EH (cell line): ENCODE measurements around the gene IFFO2.

Experiments used
- DNase-seq: peaks from one replicate; pipeline ENCODE4 v3.0.0-alpha.2; 2015; ENCODE audit warnings: low read depth

Gene IFFO2

DNA sequence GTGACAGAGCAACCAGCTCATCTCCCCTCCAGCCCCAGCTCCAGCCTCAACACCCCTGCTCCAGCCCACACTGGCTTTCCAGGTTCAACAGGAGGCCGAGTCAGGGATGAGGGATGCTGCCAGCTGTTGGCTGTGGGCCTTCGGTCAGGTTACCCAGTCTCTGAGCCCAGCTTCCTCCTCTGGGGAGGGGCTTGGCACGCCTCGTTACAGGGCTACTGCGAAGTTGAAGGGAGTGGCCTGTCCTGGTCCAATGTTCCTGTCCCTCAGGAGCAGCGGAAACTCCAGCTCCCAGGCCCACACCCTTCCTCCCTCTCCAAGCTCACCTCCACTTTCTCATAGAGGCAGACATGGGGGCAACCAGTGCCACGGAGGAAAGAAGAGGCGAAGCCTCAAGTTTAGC lies 81.9 kb downstream of the IFFO2 start:
- DNase-seq, result no peak

DNA sequence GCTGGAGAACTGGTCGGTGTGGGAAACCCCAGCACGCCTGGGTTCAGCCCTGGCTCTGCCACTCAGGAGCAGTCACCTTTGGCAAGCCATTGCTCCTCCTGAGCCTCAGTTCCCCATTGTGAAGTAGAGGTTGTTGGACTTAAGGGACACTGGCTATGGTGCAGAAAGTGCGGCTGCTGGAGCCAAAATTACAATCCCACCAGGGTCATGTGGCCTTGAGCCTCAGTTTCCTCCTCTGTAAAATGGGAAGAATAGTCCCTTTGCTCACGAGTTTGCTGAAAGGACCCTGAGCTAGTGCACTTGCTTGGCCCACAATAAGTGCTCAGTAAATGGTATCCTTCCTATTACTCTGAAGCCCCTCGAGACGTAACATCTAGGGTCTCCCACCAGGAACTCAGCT lies 82.4 kb downstream of the IFFO2 start:
- no peak for DNase-seq

DNA sequence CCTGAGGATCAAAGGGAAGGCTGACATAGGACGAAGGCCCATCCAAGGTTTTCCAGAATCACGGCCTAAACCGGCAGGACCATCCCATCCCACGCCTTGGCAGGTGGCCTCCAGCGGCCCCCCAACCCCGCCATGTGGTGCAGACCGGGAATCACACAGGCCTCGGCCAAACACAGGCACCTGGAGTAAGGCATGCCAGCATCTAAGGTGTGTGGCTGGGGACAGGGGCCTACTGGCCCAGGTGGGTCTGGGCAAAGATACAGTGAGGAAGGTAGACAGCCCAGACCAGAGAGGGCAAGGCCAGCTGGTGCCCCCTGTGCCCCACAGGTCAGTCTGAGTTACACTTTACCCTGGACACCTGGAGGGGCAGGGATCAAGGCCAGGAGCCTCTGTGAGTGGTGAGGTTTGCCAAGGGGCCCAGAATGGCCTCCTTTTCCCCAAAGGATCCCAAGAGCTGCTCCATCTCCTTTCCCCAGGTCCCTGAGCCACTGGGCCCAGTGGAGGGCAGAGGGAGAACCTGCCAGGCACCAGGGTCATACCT lies 84.3 kb downstream of the IFFO2 start:
- DNase-seq, result no peak

DNA sequence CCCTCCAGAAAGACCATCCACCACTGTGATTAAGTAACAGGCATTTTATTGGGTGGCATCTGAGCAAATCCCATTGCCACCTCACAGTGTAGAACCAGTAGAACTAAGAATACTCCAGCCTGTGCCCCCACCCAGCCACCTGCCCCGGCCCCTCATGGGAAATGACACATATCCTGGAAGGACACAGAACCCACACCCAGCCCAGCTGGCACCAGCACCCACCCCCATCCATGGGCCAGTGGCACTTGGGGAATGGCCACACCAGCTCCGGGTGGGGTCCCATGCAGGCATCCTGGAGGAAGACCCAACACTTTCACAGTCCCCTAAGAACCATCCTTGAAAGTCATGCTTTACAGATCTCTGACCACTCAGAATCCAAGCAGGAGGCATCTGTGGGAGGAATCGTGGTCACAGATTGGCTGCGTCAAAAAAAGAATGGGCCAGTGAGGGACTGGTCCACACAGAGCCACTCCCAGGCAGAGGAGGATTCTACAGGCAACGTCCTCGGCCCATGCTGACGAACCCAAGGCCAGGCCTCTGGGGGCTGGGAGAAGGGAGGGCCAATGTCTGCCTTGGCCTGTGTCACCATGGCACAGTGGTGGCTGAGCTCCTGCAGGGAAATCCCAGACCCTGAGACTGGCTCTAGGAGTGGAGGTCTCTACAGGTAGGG lies 84.9 kb downstream of the IFFO2 start:
- DNase-seq, result no peak

DNA sequence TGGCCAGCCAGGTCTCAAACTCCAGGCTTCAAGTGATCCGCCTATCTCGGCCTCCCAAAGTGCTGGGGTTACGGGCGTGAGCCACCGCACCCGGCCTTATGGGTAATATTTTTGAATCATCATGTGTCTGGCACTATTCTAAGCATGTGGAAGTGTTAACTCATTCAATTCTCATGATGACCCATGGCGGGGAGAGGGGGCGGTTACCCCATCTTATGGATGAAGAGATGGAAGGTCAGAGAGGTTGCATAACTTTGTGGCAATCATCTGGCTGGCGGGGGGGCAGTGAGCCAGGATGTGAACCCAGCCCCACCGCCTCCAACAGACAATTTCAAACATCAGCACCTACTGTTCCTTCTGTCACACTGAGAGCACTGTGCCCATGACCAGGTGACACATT lies 85.5 kb downstream of the IFFO2 start:
- no peak for DNase-seq

DNA sequence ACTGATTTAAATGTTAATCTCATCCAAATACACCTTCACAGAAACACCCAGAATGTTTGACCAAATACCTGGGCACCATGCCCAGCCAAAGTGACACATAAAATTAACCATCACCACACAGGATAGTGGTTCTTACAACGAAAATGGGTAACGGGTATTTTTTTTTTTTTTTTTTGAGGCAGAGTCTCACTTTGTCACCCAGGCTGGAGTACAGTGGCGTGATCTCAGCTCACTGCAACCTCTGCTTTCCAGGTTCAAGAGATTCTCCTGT lies 85.9 kb downstream of the IFFO2 start:
- peak; percentile 16 for DNase-seq

DNA sequence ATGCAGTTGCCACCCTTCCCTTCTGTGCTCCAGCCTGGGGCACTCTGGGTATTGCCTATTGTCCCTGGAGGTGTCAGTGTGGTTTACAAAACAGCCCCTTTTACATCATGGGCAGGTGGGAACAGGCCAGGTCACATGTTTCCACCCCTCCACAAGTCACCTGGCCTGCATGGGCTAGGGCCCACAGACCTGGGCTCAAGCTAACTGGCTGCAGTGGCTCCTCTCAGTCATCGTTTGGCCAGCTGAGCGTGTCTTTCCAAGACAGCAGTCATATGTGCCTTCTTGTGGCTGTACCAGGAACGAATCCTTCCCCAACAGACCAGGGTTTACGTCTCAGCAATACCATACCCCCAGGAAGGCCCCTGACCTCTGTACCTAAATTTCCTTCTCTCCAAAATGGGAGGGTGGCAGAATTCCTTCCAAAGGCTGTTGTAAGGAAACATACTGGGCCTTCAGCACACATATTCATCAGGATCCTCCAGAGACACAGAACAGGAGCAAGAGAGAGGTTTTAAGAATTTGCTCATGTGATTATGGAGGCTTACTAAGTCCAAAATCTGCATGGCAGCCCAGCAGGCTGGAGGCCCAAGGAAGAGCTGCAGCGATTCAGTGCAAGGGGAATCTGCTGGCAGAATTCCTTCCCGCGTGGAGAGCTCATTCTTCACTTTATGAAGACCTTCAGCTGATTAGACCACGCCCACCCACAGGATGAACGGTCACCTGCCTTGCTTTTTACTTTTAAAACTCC lies 86.5 kb downstream of the IFFO2 start:
- no peak for DNase-seq

DNA sequence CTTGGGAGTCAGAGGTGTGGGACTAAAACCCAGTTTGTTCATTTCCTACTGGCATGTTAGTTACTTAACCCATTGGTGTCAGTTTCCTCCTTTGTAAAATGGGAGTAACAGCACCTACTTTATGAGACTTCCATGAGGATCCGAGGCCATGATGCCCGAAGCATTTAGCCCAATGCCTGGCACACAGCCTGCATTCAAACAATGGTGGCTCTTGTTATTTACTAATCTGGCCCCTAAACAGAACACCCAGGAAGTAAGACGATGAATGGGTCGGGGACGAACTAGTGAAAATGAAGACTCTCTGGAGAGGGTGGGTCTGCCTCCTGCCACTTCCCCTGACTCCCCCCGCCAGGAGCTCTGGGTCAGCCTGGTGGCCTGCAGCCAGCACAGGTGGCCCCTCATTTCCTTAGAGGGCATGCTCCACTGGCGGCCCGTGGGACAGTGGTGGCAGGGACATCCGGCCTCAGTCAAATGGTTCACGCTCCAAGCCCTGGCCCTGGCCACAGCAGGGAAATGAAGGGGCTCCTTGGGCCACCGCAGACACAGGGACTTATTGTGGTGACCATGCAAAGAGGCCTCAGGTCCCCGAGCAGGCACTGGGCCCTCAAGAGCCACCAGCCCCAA lies 87.6 kb downstream of the IFFO2 start:
- DNase-seq, result no peak

DNA sequence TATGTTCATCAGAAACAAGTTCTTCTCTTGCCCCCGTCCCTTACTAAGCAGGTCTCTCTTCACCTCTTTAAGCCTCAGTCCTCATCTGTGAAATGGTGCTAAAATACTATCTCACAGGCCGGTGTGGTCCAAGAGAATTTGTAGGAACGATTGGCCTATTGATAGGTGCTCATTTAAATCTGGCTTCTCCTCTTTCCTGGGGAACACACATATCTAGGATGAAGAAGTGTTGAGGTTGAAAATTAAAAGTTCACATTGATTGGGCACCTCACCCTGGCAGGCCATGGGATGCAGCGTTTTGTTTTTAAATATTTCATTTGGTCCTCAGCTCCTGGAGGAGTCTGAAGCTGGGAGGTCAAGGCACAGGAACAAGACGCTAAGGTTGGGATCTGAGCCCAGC lies 88.1 kb downstream of the IFFO2 start:
- DNase-seq, result no peak

DNA sequence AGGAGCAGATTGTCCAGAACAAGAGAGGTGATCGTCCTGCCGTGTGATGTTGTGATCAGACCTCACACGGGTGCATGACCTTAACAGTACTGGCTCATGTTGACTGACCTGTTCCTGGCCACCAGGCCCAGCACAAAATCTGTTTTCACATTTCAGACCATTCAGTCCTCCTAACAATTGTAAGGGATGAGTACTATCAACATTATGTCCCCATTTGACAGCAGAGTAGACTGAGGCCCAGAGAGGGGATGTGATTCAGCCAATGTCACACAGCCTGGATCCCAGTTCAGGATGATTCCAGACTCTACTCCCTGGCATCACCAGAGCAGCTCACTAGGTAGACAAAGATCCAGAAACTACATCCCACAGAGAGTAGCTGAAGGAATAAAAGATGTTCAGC lies 89.6 kb downstream of the IFFO2 start:
- no peak for DNase-seq

DNA sequence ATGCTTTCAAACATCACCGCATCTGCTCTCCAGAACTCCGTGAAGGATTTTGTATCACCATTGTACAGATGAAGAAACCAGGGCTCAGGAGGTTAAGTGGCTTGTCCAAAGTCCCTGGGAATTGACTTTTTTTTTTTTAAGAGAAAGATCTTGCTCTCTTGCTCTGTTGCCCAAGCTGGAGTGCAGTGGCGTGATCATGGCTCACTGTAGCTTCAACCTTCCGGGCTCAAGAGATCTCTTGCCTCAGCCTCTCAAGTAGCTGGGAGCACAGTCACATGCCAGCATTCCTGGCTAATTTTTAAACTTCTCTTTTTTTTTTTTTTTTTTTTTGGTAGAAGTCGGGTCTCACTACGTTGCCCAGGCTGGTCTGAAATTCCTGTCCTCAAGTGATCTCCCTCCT lies 90.2 kb downstream of the IFFO2 start:
- no peak for DNase-seq

DNA sequence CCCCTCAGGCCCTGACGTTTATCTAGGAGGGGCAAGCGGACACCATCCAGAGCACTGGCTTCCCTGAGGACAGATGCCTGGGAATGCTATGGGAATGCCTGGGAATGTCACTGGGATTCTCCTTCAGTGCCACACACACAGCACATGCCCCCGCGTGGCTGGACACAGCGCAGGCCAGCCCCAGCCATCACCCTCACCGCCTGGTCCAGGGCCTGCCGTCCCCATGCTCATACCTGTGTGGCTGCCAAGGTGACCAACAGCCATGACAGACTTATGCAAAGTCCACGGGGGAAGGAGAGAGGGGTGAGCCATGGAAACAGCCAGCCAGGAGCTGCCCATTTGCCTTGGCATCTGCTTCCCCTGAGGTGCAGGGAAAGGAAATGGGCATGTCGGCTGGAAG lies 91.3 kb downstream of the IFFO2 start:
- DNase-seq, result no peak

DNA sequence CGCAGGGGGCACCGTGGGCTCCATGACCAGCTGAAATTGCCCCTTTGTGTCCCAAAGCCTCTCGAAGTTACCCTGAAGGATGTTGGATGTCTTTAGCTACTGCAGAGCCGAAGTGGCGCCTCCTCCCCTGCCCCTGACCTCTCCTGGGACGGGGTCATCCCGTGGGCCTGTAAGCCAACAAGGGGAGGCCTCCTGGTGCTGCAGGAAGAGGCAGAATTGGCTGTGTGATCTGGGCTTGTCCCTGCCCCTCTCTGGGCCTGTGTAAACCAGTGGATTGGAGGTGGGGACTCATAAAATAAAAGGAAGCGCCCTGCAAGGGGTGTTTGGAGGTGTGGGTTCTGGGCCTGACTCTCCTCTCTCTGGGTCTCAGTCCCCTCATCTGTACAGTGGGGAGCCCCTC lies 94.9 kb downstream of the IFFO2 start:
- no peak for DNase-seq

DNA sequence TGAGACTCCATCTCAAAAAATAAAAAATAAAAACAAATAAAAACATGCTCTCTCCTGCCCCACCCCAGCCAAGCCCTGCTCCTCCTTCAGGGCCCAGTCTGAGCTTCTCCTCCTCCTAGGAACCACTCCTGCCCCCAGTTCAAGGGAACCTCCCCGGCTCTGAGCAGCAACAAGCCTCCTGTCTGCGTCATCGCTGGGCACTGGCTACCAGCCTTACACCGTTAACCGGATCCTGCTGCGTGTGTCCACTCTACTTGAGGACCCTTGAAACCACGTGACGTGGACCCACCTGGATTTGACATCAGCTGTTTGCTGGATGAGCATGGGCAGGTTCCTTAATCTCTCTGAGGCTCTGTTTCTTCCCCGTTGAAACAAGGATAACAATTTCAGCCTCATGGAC lies 95.4 kb downstream of the IFFO2 start:
- DNase-seq, result no peak

DNA sequence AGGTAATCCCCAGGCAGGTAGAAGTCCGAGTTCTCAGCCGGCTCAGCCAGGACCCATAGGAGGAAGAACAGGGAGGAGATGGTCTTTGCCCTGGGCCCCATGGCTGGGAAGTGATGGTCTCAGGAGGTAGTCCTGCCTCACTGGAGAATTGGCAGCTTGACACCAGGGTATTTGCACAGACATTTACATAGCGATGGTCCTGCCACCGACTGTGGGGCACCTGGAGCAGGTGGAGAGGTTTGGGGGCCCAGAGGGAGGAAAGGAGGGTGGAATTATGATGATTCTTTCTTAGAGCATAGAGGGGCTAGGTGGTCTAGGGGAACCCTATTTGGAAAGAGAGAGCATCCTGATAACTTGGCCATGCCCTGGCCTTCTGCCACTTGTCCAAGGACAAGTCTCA lies 96.9 kb downstream of the IFFO2 start, which contains the start of gene TAS1R2:
TAS1R2 (minus strand) TSS at position 101 of the 400 bp plus-strand sequence; CDS start at position 101, 0 bp downstream.
- DNase-seq, result no peak

DNA sequence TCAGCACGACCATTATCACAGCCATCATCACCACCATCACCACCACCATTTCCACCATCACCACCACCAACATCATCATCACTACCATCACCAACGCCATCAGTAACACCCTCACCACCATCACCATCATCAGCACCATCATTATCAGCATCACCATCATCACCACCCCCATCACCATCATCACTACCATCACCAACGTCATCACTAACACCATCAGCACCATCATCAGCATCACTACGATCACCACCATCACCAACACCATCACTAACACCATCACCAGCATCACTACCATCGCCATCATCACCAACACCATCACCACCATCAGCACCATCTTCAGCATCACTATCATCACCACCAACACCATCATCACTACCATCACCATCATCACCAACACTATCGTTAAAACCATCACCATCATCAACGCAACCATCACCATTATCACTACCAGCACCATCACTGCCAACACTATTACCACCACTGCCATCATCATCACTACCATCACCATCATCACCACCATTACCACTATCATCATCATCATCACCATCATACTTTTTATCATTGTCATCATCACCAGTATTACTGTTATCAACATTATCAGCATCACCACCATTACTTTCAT lies 98.3 kb downstream of the IFFO2 start:
- no peak for DNase-seq

DNA sequence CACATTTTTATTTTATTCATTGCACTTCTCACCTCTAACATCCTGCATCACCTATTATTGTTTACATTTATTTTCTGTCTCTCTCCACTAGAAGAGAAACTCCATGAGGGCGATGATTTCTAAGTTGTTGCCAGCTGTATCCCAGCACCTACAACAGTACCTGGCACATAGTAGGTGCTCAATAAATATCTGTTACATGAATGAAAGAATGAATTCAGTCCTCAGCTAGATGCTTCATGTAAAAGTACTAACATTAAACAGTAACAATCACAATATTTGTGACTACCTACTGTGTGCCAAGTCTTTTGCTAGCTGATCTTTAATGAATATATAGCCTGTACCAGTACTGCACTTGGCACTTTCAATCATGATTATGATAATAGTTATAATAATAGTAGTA lies 100.0 kb downstream of the IFFO2 start:
- DNase-seq, result no peak

DNA sequence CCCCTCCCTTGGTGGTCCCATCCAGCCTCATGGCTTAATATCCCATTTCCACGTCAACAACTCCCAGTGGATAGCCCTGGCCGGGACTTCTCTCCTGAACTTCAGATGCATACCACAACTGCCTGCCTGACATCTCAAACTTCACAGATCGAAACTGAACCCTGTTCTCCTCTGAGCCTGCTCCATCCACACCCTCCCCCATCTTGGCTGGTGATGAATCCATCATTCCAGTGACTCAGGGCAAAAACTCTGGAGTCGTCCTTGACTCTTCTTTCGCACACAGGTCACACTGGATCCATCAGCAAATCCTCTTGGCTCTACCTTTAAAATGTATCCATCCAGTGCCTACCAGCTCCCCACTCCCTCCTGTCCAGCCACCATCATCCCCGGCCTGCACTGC lies 100.9 kb downstream of the IFFO2 start:
- DNase-seq, result peak; percentile 18

DNA sequence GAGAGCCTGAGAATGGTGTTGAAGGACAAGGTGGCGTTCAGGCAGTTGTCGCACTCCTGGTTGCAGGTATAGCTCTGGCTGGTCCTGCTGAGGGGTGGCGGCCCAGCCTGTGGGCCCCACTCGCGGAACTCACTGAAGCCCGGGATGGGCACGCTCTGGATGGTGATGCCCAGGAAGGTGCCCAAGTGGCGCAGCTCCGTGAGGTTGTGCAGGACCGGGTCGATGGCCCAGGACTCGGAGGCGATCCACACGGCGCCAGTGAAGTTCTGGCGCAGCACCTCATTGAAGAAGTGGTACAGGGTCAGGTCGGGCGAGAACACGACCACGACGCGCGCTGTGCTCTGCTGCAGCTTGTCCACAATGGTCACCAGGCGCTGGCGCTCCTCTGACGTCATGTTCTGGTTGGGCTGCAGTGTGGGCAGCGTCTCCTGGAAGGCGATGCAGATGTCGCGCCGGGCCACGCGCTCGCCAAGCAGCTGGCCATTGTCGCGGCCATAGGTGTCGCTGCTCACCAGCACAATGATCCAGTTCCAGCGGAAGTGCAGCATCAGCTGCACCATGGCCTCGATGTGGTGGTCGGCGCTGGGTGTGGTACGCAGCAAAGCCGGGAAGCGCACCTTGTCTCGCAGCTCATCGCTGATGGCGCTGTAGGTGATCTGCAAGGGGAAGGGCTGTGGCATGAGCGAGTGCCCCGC lies 102.0 kb downstream of the IFFO2 start:
- DNase-seq, result no peak
